ENCODE results near the gene SLIT3. TPM values are rescaled to one million over a fixed set of nuclear protein-coding genes. Genes with fewer than 3 reads are reported as not detected.

The SLIT3 gene
- total and polyA plus RNA-seq, 10 of the 15 experiments (the other 5 are each of a cell fraction or from before 2014, with no cell fraction given), result 0.05 TPM; not detected in 9

DNA sequence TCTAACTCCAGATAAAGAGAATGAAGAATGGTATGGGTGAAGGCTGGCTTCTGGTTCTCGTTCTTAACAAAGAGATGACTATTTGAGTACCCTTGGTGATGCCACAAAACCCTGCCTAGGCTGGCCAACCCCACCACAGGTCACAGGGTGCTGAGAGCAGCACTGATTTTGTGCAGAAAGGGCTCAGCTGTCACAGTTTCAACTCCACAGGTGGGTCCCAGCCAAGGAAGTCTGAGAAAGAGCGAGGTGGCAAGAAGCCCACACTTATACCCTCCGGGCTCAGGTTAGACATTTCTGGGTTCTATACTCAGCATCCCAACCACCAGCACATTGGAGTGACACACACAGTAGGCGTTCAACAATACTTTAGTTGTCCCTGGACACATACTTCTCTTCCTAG is 118.1 kb downstream of the SLIT3 start (continued):
- TF ChIP-seq EP300 (IDR thresholded peaks at IDR 0.05; ENCODE audit: borderline replicate concordance in 1 of 2, control insufficient read depth in 1 of 2, low read depth in 2 of 2, low read length in 2 of 2) (no peak), SIN3A (IDR thresholded peaks at IDR 0.05; ENCODE audit: low read depth, low read length) (no peak), CBFB (IDR thresholded peaks at IDR 0.05; ENCODE audit: low read depth) (no peak), PAX8 (IDR thresholded peaks at IDR 0.05) (no peak), CREM (IDR thresholded peaks at IDR 0.05; ENCODE audit: low read depth) (no peak)
- TF ChIP-seq, protein P1, sequence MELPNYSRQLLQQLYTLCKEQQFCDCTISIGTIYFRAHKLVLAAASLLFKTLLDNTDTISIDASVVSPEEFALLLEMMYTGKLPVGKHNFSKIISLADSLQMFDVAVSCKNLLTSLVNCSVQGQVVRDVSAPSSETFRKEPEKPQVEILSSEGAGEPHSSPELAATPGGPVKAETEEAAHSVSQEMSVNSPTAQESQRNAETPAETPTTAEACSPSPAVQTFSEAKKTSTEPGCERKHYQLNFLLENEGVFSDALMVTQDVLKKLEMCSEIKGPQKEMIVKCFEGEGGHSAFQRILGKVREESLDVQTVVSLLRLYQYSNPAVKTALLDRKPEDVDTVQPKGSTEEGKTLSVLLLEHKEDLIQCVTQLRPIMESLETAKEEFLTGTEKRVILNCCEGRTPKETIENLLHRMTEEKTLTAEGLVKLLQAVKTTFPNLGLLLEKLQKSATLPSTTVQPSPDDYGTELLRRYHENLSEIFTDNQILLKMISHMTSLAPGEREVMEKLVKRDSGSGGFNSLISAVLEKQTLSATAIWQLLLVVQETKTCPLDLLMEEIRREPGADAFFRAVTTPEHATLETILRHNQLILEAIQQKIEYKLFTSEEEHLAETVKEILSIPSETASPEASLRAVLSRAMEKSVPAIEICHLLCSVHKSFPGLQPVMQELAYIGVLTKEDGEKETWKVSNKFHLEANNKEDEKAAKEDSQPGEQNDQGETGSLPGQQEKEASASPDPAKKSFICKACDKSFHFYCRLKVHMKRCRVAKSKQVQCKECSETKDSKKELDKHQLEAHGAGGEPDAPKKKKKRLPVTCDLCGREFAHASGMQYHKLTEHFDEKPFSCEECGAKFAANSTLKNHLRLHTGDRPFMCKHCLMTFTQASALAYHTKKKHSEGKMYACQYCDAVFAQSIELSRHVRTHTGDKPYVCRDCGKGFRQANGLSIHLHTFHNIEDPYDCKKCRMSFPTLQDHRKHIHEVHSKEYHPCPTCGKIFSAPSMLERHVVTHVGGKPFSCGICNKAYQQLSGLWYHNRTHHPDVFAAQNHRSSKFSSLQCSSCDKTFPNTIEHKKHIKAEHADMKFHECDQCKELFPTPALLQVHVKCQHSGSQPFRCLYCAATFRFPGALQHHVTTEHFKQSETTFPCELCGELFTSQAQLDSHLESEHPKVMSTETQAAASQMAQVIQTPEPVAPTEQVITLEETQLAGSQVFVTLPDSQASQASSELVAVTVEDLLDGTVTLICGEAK (IDR thresholded peaks at IDR 0.05; ENCODE audit: borderline replicate concordance), result no peak
- TF ChIP-seq, protein P2, sequence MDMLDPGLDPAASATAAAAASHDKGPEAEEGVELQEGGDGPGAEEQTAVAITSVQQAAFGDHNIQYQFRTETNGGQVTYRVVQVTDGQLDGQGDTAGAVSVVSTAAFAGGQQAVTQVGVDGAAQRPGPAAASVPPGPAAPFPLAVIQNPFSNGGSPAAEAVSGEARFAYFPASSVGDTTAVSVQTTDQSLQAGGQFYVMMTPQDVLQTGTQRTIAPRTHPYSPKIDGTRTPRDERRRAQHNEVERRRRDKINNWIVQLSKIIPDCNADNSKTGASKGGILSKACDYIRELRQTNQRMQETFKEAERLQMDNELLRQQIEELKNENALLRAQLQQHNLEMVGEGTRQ (IDR thresholded peaks at IDR 0.05; ENCODE audit: borderline replicate concordance, low read depth, low read length), result no peak
- TF ChIP-seq, protein P3, sequence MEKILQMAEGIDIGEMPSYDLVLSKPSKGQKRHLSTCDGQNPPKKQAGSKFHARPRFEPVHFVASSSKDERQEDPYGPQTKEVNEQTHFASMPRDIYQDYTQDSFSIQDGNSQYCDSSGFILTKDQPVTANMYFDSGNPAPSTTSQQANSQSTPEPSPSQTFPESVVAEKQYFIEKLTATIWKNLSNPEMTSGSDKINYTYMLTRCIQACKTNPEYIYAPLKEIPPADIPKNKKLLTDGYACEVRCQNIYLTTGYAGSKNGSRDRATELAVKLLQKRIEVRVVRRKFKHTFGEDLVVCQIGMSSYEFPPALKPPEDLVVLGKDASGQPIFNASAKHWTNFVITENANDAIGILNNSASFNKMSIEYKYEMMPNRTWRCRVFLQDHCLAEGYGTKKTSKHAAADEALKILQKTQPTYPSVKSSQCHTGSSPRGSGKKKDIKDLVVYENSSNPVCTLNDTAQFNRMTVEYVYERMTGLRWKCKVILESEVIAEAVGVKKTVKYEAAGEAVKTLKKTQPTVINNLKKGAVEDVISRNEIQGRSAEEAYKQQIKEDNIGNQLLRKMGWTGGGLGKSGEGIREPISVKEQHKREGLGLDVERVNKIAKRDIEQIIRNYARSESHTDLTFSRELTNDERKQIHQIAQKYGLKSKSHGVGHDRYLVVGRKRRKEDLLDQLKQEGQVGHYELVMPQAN (conservative IDR thresholded peaks at IDR 0.05), result no peak
